Measurements from ENCODE around the gene ZDHHC22.

DNA sequence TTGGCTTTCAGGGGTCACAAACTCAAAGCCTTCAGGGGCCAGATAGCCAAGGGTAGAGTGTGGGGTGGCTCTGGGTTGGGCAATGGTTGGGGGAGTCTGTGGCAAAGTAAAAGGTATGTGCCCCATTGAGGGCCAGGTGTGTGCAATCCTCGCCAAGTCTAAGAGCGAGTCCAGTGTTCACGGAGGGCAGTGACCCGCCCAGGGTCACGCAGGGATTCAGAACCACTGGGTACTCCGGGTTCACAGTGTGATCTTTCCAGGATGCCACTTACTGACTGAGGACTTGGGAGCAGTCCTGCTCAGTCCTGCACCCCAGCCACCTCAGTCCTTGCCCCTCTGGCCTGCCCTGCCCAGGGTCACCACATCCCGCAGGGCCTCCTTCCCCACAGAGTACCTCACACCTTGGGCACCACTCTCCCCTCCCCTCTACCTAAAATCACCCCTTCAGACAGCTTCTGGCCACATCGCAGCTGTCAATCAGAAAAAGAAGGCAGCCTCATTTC is 15.7 kb downstream of the ZDHHC22 start:
- no peak for TF ChIP-seq CEBPB (IDR thresholded peaks at IDR 0.05)
- no peak for TF ChIP-seq EGR1 (IDR thresholded peaks at IDR 0.05)
- TF ChIP-seq, protein P1, sequence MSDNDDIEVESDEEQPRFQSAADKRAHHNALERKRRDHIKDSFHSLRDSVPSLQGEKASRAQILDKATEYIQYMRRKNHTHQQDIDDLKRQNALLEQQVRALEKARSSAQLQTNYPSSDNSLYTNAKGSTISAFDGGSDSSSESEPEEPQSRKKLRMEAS (IDR thresholded peaks at IDR 0.05): no peak
- no peak for TF ChIP-seq TEAD4 (IDR thresholded peaks at IDR 0.05)
- no peak for TF ChIP-seq EP300 (IDR thresholded peaks at IDR 0.05; ENCODE audit: borderline replicate concordance)
- TF ChIP-seq RAD21 (IDR thresholded peaks at IDR 0.05; ENCODE audit: low read depth): no peak
- no peak for TF ChIP-seq NFIC (IDR thresholded peaks at IDR 0.05)
- TF ChIP-seq, protein P2, sequence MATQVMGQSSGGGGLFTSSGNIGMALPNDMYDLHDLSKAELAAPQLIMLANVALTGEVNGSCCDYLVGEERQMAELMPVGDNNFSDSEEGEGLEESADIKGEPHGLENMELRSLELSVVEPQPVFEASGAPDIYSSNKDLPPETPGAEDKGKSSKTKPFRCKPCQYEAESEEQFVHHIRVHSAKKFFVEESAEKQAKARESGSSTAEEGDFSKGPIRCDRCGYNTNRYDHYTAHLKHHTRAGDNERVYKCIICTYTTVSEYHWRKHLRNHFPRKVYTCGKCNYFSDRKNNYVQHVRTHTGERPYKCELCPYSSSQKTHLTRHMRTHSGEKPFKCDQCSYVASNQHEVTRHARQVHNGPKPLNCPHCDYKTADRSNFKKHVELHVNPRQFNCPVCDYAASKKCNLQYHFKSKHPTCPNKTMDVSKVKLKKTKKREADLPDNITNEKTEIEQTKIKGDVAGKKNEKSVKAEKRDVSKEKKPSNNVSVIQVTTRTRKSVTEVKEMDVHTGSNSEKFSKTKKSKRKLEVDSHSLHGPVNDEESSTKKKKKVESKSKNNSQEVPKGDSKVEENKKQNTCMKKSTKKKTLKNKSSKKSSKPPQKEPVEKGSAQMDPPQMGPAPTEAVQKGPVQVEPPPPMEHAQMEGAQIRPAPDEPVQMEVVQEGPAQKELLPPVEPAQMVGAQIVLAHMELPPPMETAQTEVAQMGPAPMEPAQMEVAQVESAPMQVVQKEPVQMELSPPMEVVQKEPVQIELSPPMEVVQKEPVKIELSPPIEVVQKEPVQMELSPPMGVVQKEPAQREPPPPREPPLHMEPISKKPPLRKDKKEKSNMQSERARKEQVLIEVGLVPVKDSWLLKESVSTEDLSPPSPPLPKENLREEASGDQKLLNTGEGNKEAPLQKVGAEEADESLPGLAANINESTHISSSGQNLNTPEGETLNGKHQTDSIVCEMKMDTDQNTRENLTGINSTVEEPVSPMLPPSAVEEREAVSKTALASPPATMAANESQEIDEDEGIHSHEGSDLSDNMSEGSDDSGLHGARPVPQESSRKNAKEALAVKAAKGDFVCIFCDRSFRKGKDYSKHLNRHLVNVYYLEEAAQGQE (IDR thresholded peaks at IDR 0.05; ENCODE audit: low read depth): no peak
- TF ChIP-seq, protein P3, sequence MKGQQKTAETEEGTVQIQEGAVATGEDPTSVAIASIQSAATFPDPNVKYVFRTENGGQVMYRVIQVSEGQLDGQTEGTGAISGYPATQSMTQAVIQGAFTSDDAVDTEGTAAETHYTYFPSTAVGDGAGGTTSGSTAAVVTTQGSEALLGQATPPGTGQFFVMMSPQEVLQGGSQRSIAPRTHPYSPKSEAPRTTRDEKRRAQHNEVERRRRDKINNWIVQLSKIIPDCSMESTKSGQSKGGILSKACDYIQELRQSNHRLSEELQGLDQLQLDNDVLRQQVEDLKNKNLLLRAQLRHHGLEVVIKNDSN (IDR thresholded peaks at IDR 0.05): no peak
- TF ChIP-seq FOXM1 (IDR thresholded peaks at IDR 0.05; ENCODE audit: borderline replicate concordance, low read depth): no peak
- no peak for TF ChIP-seq TAF1 (IDR thresholded peaks at IDR 0.05; ENCODE audit: low read depth)
